DMS79 (cell line): Measurements from ENCODE around the gene ABLIM2.

Source experiments
- DNase-seq: peaks from one replicate; lab custom pipeline; 2025; lab: John Stamatoyannopoulos, UW

Gene ABLIM2

GRCh38 chr4:7978489-7978888 is 180.1 kb downstream of the ABLIM2 start:
- peak; percentile 55 for DNase-seq

GRCh38 chr4:7976634-7977033 is 182.0 kb downstream of the ABLIM2 start:
- no peak for DNase-seq

- no peak for DNase-seq
Measured at GRCh38 chr4:7976025-7976424, 182.6 kb downstream of the ABLIM2 start.

GRCh38 chr4:7974425-7974824 is 184.2 kb downstream of the ABLIM2 start:
- DNase-seq = no peak

- no peak for DNase-seq
Measured at GRCh38 chr4:7973545-7973981, 185.1 kb downstream of the ABLIM2 start.

GRCh38 chr4:7971881-7972500 is 186.6 kb downstream of the ABLIM2 start:
- DNase-seq = no peak

GRCh38 chr4:7971159-7971631 is 187.4 kb downstream of the ABLIM2 start:
- no peak for DNase-seq

GRCh38 chr4:7970361-7970946 is 188.2 kb downstream of the ABLIM2 start:
- DNase-seq = peak; percentile 11

GRCh38 chr4:7968262-7968896 is 190.2 kb downstream of the ABLIM2 start:
- no peak for DNase-seq

- no peak for DNase-seq
Measured at GRCh38 chr4:7967501-7968261, 190.9 kb downstream of the ABLIM2 start.

GRCh38 chr4:7967063-7967440 is 191.6 kb downstream of the ABLIM2 start:
- no peak for DNase-seq

GRCh38 chr4:7966281-7967062 is 192.1 kb downstream of the ABLIM2 start:
- DNase-seq = no peak

GRCh38 chr4:7964890-7965662 is 193.5 kb downstream of the ABLIM2 start:
- DNase-seq = no peak

- no peak for DNase-seq
Measured at GRCh38 chr4:7964459-7964858, 194.2 kb downstream of the ABLIM2 start.

- DNase-seq = no peak
Measured at GRCh38 chr4:7963691-7964090, 194.9 kb downstream of the ABLIM2 start.

GRCh38 chr4:7962609-7963508 is 195.8 kb downstream of the ABLIM2 start:
- no peak for DNase-seq

GRCh38 chr4:7960790-7961655 is 197.6 kb downstream of the ABLIM2 start:
- DNase-seq = peak; percentile 22

GRCh38 chr4:7960017-7960789 is 198.4 kb downstream of the ABLIM2 start:
- no peak for DNase-seq
